ENCODE measurements around the gene ABCC1.

DNA sequence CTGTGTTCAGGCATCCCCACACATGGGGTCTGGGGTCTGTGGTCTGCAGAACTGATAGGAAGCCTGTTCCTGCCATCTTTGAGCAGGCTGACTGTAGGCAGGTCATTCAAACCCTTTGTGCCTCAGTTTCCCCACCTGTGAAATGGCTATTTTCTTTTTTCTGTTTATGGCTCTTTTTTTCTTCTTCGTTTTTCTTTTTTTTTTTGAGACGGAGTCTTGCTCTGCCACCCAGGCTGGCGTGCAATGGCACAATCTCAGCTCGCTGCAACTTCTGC is 201.4 kb downstream of the ABCC1 start:
- TF ChIP-seq, protein P1, sequence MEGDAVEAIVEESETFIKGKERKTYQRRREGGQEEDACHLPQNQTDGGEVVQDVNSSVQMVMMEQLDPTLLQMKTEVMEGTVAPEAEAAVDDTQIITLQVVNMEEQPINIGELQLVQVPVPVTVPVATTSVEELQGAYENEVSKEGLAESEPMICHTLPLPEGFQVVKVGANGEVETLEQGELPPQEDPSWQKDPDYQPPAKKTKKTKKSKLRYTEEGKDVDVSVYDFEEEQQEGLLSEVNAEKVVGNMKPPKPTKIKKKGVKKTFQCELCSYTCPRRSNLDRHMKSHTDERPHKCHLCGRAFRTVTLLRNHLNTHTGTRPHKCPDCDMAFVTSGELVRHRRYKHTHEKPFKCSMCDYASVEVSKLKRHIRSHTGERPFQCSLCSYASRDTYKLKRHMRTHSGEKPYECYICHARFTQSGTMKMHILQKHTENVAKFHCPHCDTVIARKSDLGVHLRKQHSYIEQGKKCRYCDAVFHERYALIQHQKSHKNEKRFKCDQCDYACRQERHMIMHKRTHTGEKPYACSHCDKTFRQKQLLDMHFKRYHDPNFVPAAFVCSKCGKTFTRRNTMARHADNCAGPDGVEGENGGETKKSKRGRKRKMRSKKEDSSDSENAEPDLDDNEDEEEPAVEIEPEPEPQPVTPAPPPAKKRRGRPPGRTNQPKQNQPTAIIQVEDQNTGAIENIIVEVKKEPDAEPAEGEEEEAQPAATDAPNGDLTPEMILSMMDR (IDR thresholded peaks at IDR 0.05) = no peak
- TF ChIP-seq POLR2A (IDR thresholded peaks at IDR 0.05) = no peak

Data from adrenal gland (tissue), 5 donors.